ENCODE measurements around the gene MICAL2.

The MICAL2 gene

GRCh38 chr11:12243486-12243885, 133.1 kb downstream of the MICAL2 start:
- peaks cover 34% of the 10 kb centered on the region for H3K4me1 Mint-ChIP-seq
- peak overlapping the region; percentile 38 for H3K27ac Mint-ChIP-seq
- no peaks in the 10 kb centered on the region for H3K36me3 Mint-ChIP-seq
- H3K4me3 Mint-ChIP-seq = no peak overlapping the region
- no peaks in the 10 kb centered on the region for H3K27me3 Mint-ChIP-seq
- H3K9me3 Mint-ChIP-seq = no peaks in the 10 kb centered on the region

- no peaks in the 10 kb centered on the region for H3K36me3 Mint-ChIP-seq
- peaks cover 34% of the 10 kb centered on the region for H3K4me1 Mint-ChIP-seq
- no peak overlapping the region for H3K4me3 Mint-ChIP-seq
- peak overlapping the region; percentile 67 for H3K27ac Mint-ChIP-seq
- H3K27me3 Mint-ChIP-seq = no peaks in the 10 kb centered on the region
- H3K9me3 Mint-ChIP-seq = no peaks in the 10 kb centered on the region
Observed at GRCh38 chr11:12243911-12244550, 133.6 kb downstream of the MICAL2 start.

GRCh38 chr11:12245091-12245490, 134.7 kb downstream of the MICAL2 start:
- Mint-ChIP-seq H3K9me3 (no peaks in the 10 kb centered on the region), H3K4me1 (peaks cover 34% of the 10 kb centered on the region), H3K4me3 (no peak overlapping the region), H3K27me3 (no peaks in the 10 kb centered on the region), H3K36me3 (peaks cover 3% of the 10 kb centered on the region), H3K27ac (no peak overlapping the region)

- Mint-ChIP-seq H3K36me3 (peaks cover 3% of the 10 kb centered on the region), H3K27ac (no peak overlapping the region), H3K9me3 (no peaks in the 10 kb centered on the region), H3K4me1 (peaks cover 34% of the 10 kb centered on the region), H3K4me3 (no peak overlapping the region), H3K27me3 (no peaks in the 10 kb centered on the region)
Observed at GRCh38 chr11:12245549-12246016, 135.2 kb downstream of the MICAL2 start.

GRCh38 chr11:12246147-12246546, 135.8 kb downstream of the MICAL2 start:
- Mint-ChIP-seq H3K27me3 (no peaks in the 10 kb centered on the region), H3K9me3 (no peaks in the 10 kb centered on the region), H3K4me1 (peaks cover 29% of the 10 kb centered on the region), H3K4me3 (no peak overlapping the region), H3K27ac (no peak overlapping the region), H3K36me3 (peaks cover 3% of the 10 kb centered on the region)

- Mint-ChIP-seq H3K9me3 (no peaks in the 10 kb centered on the region), H3K36me3 (peaks cover 3% of the 10 kb centered on the region), H3K4me3 (no peak overlapping the region), H3K27ac (no peak overlapping the region), H3K27me3 (no peaks in the 10 kb centered on the region), H3K4me1 (peaks cover 21% of the 10 kb centered on the region)
Observed at GRCh38 chr11:12246989-12247388, 136.6 kb downstream of the MICAL2 start.

- no peak overlapping the region for H3K4me3 Mint-ChIP-seq
- peaks cover 14% of the 10 kb centered on the region for H3K4me1 Mint-ChIP-seq
- H3K9me3 Mint-ChIP-seq = no peaks in the 10 kb centered on the region
- H3K27me3 Mint-ChIP-seq = no peaks in the 10 kb centered on the region
- H3K36me3 Mint-ChIP-seq = peaks cover 3% of the 10 kb centered on the region
- no peak overlapping the region for H3K27ac Mint-ChIP-seq
Observed at GRCh38 chr11:12247543-12248254, 137.3 kb downstream of the MICAL2 start.

- peak overlapping the region; percentile 46 for H3K27ac Mint-ChIP-seq
- H3K4me3 Mint-ChIP-seq = no peak overlapping the region
- no peaks in the 10 kb centered on the region for H3K9me3 Mint-ChIP-seq
- H3K4me1 Mint-ChIP-seq = peaks cover 8% of the 10 kb centered on the region
- H3K36me3 Mint-ChIP-seq = peaks cover 3% of the 10 kb centered on the region
- H3K27me3 Mint-ChIP-seq = no peaks in the 10 kb centered on the region
Observed at GRCh38 chr11:12248330-12248729, 137.9 kb downstream of the MICAL2 start.

GRCh38 chr11:12249590-12250260, 139.3 kb downstream of the MICAL2 start:
- Mint-ChIP-seq H3K4me1 (no peaks in the 10 kb centered on the region), H3K27ac (no peak overlapping the region), H3K4me3 (no peak overlapping the region), H3K9me3 (no peaks in the 10 kb centered on the region), H3K27me3 (no peaks in the 10 kb centered on the region), H3K36me3 (peaks cover 3% of the 10 kb centered on the region)

GRCh38 chr11:12251666-12252560, 141.5 kb downstream of the MICAL2 start:
- Mint-ChIP-seq H3K4me1 (no peaks in the 10 kb centered on the region), H3K4me3 (no peak overlapping the region), H3K27ac (no peak overlapping the region), H3K27me3 (no peaks in the 10 kb centered on the region), H3K9me3 (no peaks in the 10 kb centered on the region), H3K36me3 (peaks cover 3% of the 10 kb centered on the region)

- Mint-ChIP-seq H3K4me1 (no peaks in the 10 kb centered on the region), H3K36me3 (peaks cover 3% of the 10 kb centered on the region), H3K9me3 (no peaks in the 10 kb centered on the region), H3K27ac (no peak overlapping the region), H3K27me3 (no peaks in the 10 kb centered on the region), H3K4me3 (no peak overlapping the region)
Observed at GRCh38 chr11:12253843-12254281, 143.5 kb downstream of the MICAL2 start.

GRCh38 chr11:12258451-12258850, 148.1 kb downstream of the MICAL2 start:
- H3K9me3 Mint-ChIP-seq = no peaks in the 10 kb centered on the region
- H3K4me1 Mint-ChIP-seq = no peaks in the 10 kb centered on the region
- H3K27me3 Mint-ChIP-seq = no peaks in the 10 kb centered on the region
- no peak overlapping the region for H3K27ac Mint-ChIP-seq
- peaks cover 3% of the 10 kb centered on the region for H3K36me3 Mint-ChIP-seq
- H3K4me3 Mint-ChIP-seq = no peak overlapping the region

GRCh38 chr11:12259956-12260355, 149.6 kb downstream of the MICAL2 start:
- H3K27ac Mint-ChIP-seq = no peak overlapping the region
- peaks cover 3% of the 10 kb centered on the region for H3K36me3 Mint-ChIP-seq
- no peaks in the 10 kb centered on the region for H3K9me3 Mint-ChIP-seq
- H3K4me1 Mint-ChIP-seq = no peaks in the 10 kb centered on the region
- H3K4me3 Mint-ChIP-seq = no peak overlapping the region
- no peaks in the 10 kb centered on the region for H3K27me3 Mint-ChIP-seq

GRCh38 chr11:12260731-12261521, 150.5 kb downstream of the MICAL2 start:
- no peak overlapping the region for H3K27ac Mint-ChIP-seq
- H3K36me3 Mint-ChIP-seq = peaks cover 3% of the 10 kb centered on the region
- H3K4me3 Mint-ChIP-seq = no peak overlapping the region
- no peaks in the 10 kb centered on the region for H3K9me3 Mint-ChIP-seq
- no peaks in the 10 kb centered on the region for H3K4me1 Mint-ChIP-seq
- no peaks in the 10 kb centered on the region for H3K27me3 Mint-ChIP-seq

GRCh38 chr11:12261551-12261950, 151.2 kb downstream of the MICAL2 start:
- H3K4me1 Mint-ChIP-seq = no peaks in the 10 kb centered on the region
- H3K27me3 Mint-ChIP-seq = no peaks in the 10 kb centered on the region
- no peaks in the 10 kb centered on the region for H3K9me3 Mint-ChIP-seq
- peaks cover 3% of the 10 kb centered on the region for H3K36me3 Mint-ChIP-seq
- no peak overlapping the region for H3K27ac Mint-ChIP-seq
- H3K4me3 Mint-ChIP-seq = no peak overlapping the region

Measured in activated naive CD4-positive, alpha-beta T cell treated with anti-CD3 and anti-CD28 coated beads, Interleukin-2, amount 50 U/mL, for 24 hours (primary cell).